Epithelial cell of esophagus (primary cell): ENCODE measurements around the gene GIMAP6.

Experiments used
- DNase-seq: peaks from one replicate; pipeline ENCODE4 v3.0.0; 2010; ENCODE audit warnings: low read depth
- H3K4me3 ChIP-seq: 2 replicates; pipeline ENCODE4 v1.5.1; 2011; ENCODE audit warnings: mild to moderate bottlenecking, low read length, control low read depth
- CTCF ChIP-seq: IDR thresholded peaks from 2 replicates; pipeline ENCODE4 v1.5.1; 2011; ENCODE audit warnings: low read depth, mild to moderate bottlenecking, low read length, control low read depth, inconsistent platforms; ENCODE audit not compliant: insufficient read depth; ENCODE audit errors: missing control alignments

Gene GIMAP6

GRCh38 chr7:150641854-150642253 lies 9.7 kb upstream of the GIMAP6 start:
- H3K4me3 ChIP-seq = no peak overlapping the region

DNA sequence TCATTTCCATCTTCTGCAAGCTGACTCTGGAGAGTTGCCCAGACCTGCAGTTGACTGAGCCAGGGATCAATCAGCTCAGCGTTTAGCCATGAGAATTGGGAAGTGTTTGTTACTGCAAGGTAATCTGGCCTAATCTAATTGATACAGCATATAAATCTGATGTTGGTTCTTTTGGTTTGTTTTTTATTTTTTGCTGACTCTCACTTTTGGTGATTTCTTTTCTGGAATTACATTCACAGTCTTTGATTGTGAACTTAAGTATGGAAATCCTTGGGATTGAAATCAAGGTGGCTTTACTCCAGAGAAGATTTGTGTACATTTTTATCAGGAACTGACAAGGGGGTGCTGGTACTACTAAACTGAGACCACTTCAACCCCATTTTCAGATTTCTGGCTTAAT lies 1.7 kb upstream of the GIMAP6 start:
- DNase-seq = no peak
- H3K4me3 ChIP-seq = no peak overlapping the region
- TF ChIP-seq CTCF = no peak

More at GRCh38 chr7:150641854-150642253, 9.7 kb upstream of the GIMAP6 start:
- no peak for TF ChIP-seq CTCF
- no peak for DNase-seq

DNA sequence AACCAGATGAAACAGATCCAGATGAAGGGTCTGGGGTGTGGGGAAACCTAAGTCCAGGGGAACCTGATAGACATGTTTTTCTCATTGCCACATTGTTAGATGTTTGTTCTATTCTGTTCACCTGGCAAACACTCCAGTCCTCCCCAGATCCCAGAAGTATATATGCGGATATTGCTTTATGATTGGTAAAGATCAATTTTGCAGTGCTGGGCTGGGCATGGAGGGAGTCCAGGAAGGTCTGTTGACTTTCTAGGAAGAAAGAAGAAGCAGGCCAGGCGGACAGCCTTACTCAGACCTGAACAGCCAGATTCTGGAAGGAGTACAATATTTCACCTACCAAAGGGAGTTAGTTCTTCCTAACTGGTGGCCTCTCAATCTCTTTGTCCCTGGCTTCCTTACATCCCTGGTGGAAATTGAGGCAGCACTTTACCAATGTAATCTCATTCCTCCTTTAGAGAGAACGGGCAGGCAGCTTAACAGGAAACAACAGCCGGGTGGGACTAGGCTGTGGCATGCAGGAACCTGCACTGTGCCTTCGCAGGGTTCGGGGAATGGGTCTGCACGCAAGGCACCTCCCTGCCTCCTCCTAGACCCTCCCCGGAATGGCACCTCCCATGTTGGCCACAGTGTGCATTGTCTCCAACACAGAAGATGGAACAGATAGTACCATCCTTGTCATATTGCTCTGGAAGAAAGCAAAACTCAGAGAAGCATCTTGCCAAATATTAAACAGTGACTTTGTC lies 930 bp downstream of the GIMAP6 start:
- no peak for DNase-seq
- H3K4me3 ChIP-seq = no peak overlapping the region
- no peak for TF ChIP-seq CTCF

- no peak for TF ChIP-seq CTCF
- no peak overlapping the region for H3K4me3 ChIP-seq
- DNase-seq = no peak
These were observed 2.8 kb downstream of the GIMAP6 start for GRCh38 chr7:150629347-150629746.

DNA sequence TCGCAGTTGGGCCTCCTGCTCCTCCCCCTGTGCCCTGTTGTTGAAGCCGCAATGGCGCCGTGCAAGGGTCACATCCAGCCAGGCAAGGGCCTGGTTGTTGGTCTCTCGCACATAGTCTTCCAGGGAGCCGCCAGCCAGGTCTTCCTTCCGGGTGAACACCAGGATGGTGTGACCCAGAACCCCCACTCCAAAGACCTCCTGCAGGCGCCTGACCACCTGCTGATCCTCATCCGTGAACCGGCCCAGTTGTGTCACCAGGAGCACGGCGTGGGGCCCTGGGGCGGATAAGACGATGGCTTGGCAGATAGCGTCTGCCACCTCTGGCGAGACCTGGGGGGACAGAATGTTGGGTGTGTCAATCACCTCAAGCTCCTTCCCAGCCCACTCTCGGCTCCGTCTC lies 4.2 kb downstream of the GIMAP6 start:
- H3K4me3 ChIP-seq = no peak overlapping the region
- TF ChIP-seq CTCF = no peak
- DNase-seq = no peak

DNA sequence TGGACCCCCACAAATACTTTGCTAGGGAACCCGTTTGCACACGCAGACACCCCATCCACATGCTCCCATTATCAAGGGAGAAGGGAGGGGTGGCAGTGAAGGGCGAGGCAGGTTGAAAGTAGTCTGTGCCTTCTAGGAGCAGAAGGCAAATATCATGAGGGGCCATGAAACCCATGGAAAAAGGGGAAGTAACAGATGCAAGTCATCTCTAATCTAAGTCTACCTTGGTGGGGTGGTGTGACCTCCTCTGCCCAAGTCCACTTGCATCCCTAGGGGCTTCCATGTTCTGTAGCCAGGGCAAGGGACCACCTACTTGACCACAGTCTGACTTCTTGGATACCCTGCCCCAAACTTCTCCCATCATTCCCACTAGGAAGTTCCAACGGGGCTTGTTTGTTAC lies 5.5 kb downstream of the GIMAP6 start:
- no peak overlapping the region for H3K4me3 ChIP-seq
- no peak for DNase-seq
- TF ChIP-seq CTCF = no peak

DNA sequence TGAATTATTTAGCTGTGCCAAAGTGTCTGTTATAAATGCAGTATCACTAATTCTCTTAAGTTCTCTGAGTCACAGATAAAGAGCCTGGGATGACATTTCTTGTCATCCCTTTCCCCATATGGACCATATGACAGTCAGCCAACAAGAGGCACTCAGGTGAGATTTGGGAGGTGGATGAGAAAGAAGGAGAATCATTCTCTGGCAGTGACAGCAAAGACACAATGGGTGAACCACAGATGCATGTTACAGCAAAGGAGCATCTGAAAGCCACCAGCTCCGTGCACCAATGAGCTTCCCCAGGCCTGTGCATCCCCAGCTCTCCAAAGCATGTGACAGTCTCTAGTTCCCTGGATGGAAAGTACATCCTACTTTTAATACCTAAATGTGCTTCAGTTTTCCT lies 10.8 kb downstream of the GIMAP6 start:
- DNase-seq = no peak
- TF ChIP-seq CTCF = no peak
- no peak overlapping the region for H3K4me3 ChIP-seq
